ENCODE measurements around the gene C9orf72. TPM values are rescaled to one million over a fixed set of nuclear protein-coding genes. Genes with fewer than 3 reads are reported as not detected.

The C9orf72 gene, protein sequence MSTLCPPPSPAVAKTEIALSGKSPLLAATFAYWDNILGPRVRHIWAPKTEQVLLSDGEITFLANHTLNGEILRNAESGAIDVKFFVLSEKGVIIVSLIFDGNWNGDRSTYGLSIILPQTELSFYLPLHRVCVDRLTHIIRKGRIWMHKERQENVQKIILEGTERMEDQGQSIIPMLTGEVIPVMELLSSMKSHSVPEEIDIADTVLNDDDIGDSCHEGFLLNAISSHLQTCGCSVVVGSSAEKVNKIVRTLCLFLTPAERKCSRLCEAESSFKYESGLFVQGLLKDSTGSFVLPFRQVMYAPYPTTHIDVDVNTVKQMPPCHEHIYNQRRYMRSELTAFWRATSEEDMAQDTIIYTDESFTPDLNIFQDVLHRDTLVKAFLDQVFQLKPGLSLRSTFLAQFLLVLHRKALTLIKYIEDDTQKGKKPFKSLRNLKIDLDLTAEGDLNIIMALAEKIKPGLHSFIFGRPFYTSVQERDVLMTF
- total RNA-seq (ENCODE audit: low replicate concordance), result 2.3 and 4.1 TPM in 2 replicates

DNA sequence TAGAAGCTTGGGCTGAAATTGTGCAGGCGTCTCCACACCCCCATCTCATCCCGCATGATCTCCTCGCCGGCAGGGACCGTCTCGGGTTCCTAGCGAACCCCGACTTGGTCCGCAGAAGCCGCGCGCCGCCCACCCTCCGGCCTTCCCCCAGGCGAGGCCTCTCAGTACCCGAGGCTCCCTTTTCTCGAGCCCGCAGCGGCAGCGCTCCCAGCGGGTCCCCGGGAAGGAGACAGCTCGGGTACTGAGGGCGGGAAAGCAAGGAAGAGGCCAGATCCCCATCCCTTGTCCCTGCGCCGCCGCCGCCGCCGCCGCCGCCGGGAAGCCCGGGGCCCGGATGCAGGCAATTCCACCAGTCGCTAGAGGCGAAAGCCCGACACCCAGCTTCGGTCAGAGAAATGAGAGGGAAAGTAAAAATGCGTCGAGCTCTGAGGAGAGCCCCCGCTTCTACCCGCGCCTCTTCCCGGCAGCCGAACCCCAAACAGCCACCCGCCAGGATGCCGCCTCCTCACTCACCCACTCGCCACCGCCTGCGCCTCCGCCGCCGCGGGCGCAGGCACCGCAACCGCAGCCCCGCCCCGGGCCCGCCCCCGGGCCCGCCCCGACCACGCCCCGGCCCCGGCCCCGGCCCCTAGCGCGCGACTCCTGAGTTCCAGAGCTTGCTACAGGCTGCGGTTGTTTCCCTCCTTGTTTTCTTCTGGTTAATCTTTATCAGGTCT lies at the start of gene C9orf72:
TSS of gene C9orf72 (minus strand) at position 564 of the 716 bp plus-strand sequence. CDS start 6,361 bp downstream, outside the sequence.

DNA sequence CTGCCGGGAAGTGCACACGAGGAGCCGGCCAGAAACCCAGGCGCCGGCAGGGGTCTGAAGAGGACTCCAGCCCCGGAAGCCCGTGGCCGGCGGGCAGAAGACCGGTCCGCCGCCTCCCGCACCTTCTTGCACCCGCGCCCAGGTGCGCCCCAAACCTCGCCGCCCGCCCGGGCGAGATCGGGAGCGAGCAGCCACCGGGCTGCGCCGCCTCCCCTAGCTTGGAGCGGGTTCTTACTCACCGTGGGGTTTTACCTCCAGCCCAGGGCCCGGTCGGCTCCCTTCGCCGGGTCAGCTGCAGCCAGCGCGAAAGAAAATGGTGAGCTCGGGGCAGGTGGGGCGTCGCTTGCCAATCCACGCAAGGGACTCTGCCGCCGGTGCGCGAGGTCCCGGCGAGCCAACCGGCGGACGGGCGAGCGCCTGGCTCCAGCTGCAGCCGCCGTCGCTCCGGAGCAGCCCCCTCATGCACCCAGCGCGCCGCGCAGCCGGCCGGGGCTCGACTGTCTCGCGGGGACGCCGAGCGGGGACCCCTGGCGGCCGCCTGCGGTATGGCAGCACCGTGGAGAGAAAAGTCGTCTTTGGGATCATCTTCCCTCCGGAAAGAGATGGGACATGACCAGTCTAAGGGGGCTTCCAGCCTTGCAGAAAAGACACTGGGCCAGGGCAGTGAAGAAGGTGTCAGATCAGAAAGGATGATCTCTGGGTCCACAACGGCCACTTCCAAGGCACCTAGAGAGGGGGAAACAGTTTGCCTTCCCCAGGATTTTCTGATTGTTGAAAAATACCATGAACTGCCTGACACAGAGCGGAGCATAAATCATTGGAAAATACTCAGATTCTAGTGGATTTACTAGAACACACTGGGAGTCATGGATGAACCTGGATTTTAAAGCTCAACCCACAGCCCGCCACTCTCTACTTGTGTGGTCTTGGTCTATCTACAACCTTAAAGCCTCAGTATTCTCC lies 43.7 kb downstream of the C9orf72 start, which contains the start of gene MOB3B:
TSS of gene MOB3B (minus strand) at position 499 of the 963 bp plus-strand sequence. CDS start 74,264 bp downstream, outside the sequence.

DNA sequence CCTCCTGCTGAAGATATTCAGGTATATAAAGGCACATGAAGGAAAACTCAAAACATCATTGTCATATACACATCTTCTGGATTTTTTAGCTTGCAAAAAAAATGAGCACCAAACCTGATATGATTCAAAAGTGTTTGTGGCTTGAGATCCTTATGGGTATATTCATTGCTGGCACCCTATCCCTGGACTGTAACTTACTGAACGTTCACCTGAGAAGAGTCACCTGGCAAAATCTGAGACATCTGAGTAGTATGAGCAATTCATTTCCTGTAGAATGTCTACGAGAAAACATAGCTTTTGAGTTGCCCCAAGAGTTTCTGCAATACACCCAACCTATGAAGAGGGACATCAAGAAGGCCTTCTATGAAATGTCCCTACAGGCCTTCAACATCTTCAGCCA lies 49.0 kb downstream of the C9orf72 start, which contains the start of gene IFNK:
TSS of gene IFNK (plus strand) at position 55 of the 400 bp plus-strand sequence. CDS start at position 102, 47 bp downstream.

Other genes with a start within 250 kb of the C9orf72 start
- not detected in 2 replicates for gene IFNK, start 49.2 kb downstream of the C9orf72 start, total RNA-seq (ENCODE audit: low replicate concordance)
- 0.15 TPM in 1 of 2 replicates, not detected in the other for gene MOB3B, start 43.7 kb downstream of the C9orf72 start, total RNA-seq (ENCODE audit: low replicate concordance)